WI38 (cell line): ENCODE data around the gene NPIPA1.
"Not testable (repeated sequence)": the region's sequence is repeated elsewhere in the genome, so short reads cannot be mapped to it uniquely, and the experiment has no call there.

Source experiments
- H3K4me3 ChIP-seq: 2 replicates; pipeline ENCODE4 v1.5.1; 2011; ENCODE audit warnings: low read depth, mild to moderate bottlenecking, control low read depth, low read length

Gene NPIPA1

GRCh38 chr16:14988092-14988491 lies 50.8 kb downstream of the NPIPA1 start:
- H3K4me3 ChIP-seq = not testable (repeated sequence)

GRCh38 chr16:14988661-14989191 lies 51.5 kb downstream of the NPIPA1 start:
- H3K4me3 ChIP-seq = not testable (repeated sequence)

- H3K4me3 ChIP-seq = not testable (repeated sequence)
These were observed 52.3 kb downstream of the NPIPA1 start for GRCh38 chr16:14989291-14990281.

- H3K4me3 ChIP-seq = not testable (repeated sequence)
These were observed 56.3 kb downstream of the NPIPA1 start for GRCh38 chr16:14993277-14994151.

- H3K4me3 ChIP-seq = not testable (repeated sequence)
These were observed 59.5 kb downstream of the NPIPA1 start for GRCh38 chr16:14996702-14997101.

- H3K4me3 ChIP-seq = not testable (repeated sequence)
These were observed 61.1 kb downstream of the NPIPA1 start for GRCh38 chr16:14998300-14998699.

GRCh38 chr16:14999845-15000244 lies 62.6 kb downstream of the NPIPA1 start:
- not testable (repeated sequence) for H3K4me3 ChIP-seq
